Measurements from ENCODE around the gene RPL3. TPM values are rescaled to one million over a fixed set of nuclear protein-coding genes. Genes with fewer than 3 reads are reported as not detected.

RPL3 gene
- polyA plus RNA-seq, 1 donor from 2014 or later, result 1,527 TPM

GRCh38 chr22:39284983-39285382, 34.4 kb downstream of the RPL3 start:
- no peaks in the 10 kb centered on the region for H3K79me2 ChIP-seq (replicated peaks; ENCODE audit: insufficient read depth, low read length)
- no peaks in the 10 kb centered on the region for H3K36me3 ChIP-seq (ENCODE audit: insufficient read depth, low read length)
- no peak overlapping the region for H3K9ac ChIP-seq (ENCODE audit: low read length)
- no peak overlapping the region for H3K27ac ChIP-seq (ENCODE audit: low read length)
- H3K4me3 ChIP-seq (ENCODE audit: low read length), result no peak overlapping the region
- H2AFZ ChIP-seq (ENCODE audit: low read depth, low read length), result no peak overlapping the region
- no peaks in the 10 kb centered on the region for H3K9me2 ChIP-seq (ENCODE audit: insufficient read depth, low read length)
- H3K27me3 ChIP-seq (ENCODE audit: insufficient read depth, low read depth, low read length), result no peaks in the 10 kb centered on the region
- H3K4me2 ChIP-seq (ENCODE audit: low read length), result no peak overlapping the region
- no peaks in the 10 kb centered on the region for H3K9me3 ChIP-seq (ENCODE audit: low read length)
- no peaks in the 10 kb centered on the region for H3F3A ChIP-seq (ENCODE audit: insufficient read depth, low read length, poor library complexity, severe bottlenecking)
- no peaks in the 10 kb centered on the region for H4K20me1 ChIP-seq (ENCODE audit: insufficient read depth)
- no peak for TF ChIP-seq RAD21 (conservative IDR thresholded peaks at IDR 0.05)
- TF ChIP-seq REST (IDR thresholded peaks at IDR 0.05; ENCODE audit: borderline replicate concordance), result no peak
- TF ChIP-seq SMC3 (conservative IDR thresholded peaks at IDR 0.05; ENCODE audit: poor library complexity), result no peak
- no peak for TF ChIP-seq EZH2 (IDR thresholded peaks at IDR 0.05; ENCODE audit: borderline replicate concordance, insufficient read depth, low read length, poor library complexity, severe bottlenecking)
- no peak for TF ChIP-seq MXI1 (conservative IDR thresholded peaks at IDR 0.05; ENCODE audit: poor library complexity, severe bottlenecking)
- TF ChIP-seq EP300 (conservative IDR thresholded peaks at IDR 0.05; ENCODE audit: poor library complexity, severe bottlenecking), result no peak
- no peak for TF ChIP-seq TAF1 (IDR thresholded peaks at IDR 0.05; ENCODE audit: low read depth)
- TF ChIP-seq POLR2AphosphoS5 (IDR thresholded peaks at IDR 0.05), result no peak

- no peaks in the 10 kb centered on the region for H3F3A ChIP-seq (ENCODE audit: insufficient read depth, low read length, poor library complexity, severe bottlenecking)
- no peaks in the 10 kb centered on the region for H3K79me2 ChIP-seq (replicated peaks; ENCODE audit: insufficient read depth, low read length)
- no peaks in the 10 kb centered on the region for H3K9me3 ChIP-seq (ENCODE audit: low read length)
- H3K9ac ChIP-seq (ENCODE audit: low read length), result no peak overlapping the region
- no peaks in the 10 kb centered on the region for H3K36me3 ChIP-seq (ENCODE audit: insufficient read depth, low read length)
- no peak overlapping the region for H3K27ac ChIP-seq (ENCODE audit: low read length)
- no peak overlapping the region for H2AFZ ChIP-seq (ENCODE audit: low read depth, low read length)
- H3K4me3 ChIP-seq (ENCODE audit: low read length), result no peak overlapping the region
- TF ChIP-seq EP300 (conservative IDR thresholded peaks at IDR 0.05; ENCODE audit: poor library complexity, severe bottlenecking), result no peak
- no peak for TF ChIP-seq EZH2 (IDR thresholded peaks at IDR 0.05; ENCODE audit: borderline replicate concordance, insufficient read depth, low read length, poor library complexity, severe bottlenecking)
- TF ChIP-seq CTCF (IDR thresholded peaks at IDR 0.05; ENCODE audit: poor library complexity, severe bottlenecking), result no peak
- TF ChIP-seq REST (IDR thresholded peaks at IDR 0.05; ENCODE audit: borderline replicate concordance), result no peak
- no peak for TF ChIP-seq POLR2AphosphoS5 (IDR thresholded peaks at IDR 0.05)
- TF ChIP-seq MXI1 (conservative IDR thresholded peaks at IDR 0.05; ENCODE audit: poor library complexity, severe bottlenecking), result no peak
- no peak for TF ChIP-seq TAF1 (IDR thresholded peaks at IDR 0.05; ENCODE audit: low read depth)
- TF ChIP-seq RAD21 (conservative IDR thresholded peaks at IDR 0.05), result no peak
- no peak for TF ChIP-seq SMC3 (conservative IDR thresholded peaks at IDR 0.05; ENCODE audit: poor library complexity)
- H3K4me2 ChIP-seq (ENCODE audit: low read length), result no peak overlapping the region
- no peaks in the 10 kb centered on the region for H3K9me2 ChIP-seq (ENCODE audit: insufficient read depth, low read length)
- no peaks in the 10 kb centered on the region for H3K27me3 ChIP-seq (ENCODE audit: insufficient read depth, low read depth, low read length)
- H4K20me1 ChIP-seq (ENCODE audit: insufficient read depth), result no peaks in the 10 kb centered on the region
Observed at GRCh38 chr22:39284142-39284980, 35.1 kb downstream of the RPL3 start.
